BLaER1 (cell line): ENCODE measurements around the gene RBMS1.

Experiments
- H3K27ac ChIP-seq: shearing (Covaris generic); formaldehyde crosslinking; 2 replicates; pipeline ENCODE4 v1.8.1; 2022
- H3K27me3 ChIP-seq: shearing (Covaris generic); formaldehyde crosslinking; 2 replicates; pipeline ENCODE4 v1.8.1; 2022
- H3K36me3 ChIP-seq: shearing (Covaris generic); formaldehyde crosslinking; 2 replicates; pipeline ENCODE4 v1.8.1; 2022
- H3K4me1 ChIP-seq: shearing (Covaris generic); formaldehyde crosslinking; 2 replicates; pipeline ENCODE4 v1.8.1; 2022
- H3K4me2 ChIP-seq: shearing (Covaris generic); formaldehyde crosslinking; 2 replicates; pipeline ENCODE4 v1.8.1; 2022
- H3K4me3 ChIP-seq: shearing (Covaris generic); formaldehyde crosslinking; 2 replicates; pipeline ENCODE4 v1.8.1; 2022
- H3K9ac ChIP-seq: shearing (Covaris generic); formaldehyde crosslinking; 2 replicates; pipeline ENCODE4 v1.8.1; 2022
- H3K9me3 ChIP-seq: shearing (Covaris generic); formaldehyde crosslinking; 2 replicates; pipeline ENCODE4 v1.8.1; 2022
- H4K20me1 ChIP-seq: shearing (Covaris generic); formaldehyde crosslinking; 2 replicates; pipeline ENCODE4 v1.8.1; 2022
- Cebpa-rat ChIP-seq: shearing (Covaris generic); IDR thresholded peaks from 2 replicates; pipeline ENCODE4 v1.8.1; 2022

Gene RBMS1

DNA sequence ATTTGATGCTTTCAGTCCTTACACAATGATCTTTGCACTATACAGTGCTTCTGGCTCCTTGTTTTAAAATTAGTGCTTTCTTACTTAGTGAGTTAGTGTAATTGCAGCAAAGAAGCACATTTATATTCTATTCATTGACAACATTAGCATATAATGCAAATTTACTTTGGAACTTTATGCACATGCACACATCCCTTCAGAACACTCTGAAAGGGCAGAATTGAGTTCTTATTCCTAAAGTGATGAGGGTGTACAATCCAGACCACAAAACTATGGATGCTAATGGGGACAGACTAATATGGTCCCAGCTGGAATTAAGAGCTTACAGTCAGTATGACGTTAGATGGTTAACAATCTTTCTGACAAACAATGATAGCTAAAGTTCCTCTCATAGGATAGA, 127.1 kb downstream of the RBMS1 start:
- Histone ChIP-seq H3K4me3 (no peak overlapping the region), H4K20me1 (peaks cover 26% of the 10 kb centered on the region), H3K36me3 (peaks cover 29% of the 10 kb centered on the region), H3K27me3 (no peaks in the 10 kb centered on the region), H3K27ac (no peak overlapping the region), H3K9me3 (no peaks in the 10 kb centered on the region), H3K4me1 (peaks cover 24% of the 10 kb centered on the region), H3K9ac (no peak overlapping the region), H3K4me2 (no peak overlapping the region)
- no peak for TF ChIP-seq Cebpa-rat

DNA sequence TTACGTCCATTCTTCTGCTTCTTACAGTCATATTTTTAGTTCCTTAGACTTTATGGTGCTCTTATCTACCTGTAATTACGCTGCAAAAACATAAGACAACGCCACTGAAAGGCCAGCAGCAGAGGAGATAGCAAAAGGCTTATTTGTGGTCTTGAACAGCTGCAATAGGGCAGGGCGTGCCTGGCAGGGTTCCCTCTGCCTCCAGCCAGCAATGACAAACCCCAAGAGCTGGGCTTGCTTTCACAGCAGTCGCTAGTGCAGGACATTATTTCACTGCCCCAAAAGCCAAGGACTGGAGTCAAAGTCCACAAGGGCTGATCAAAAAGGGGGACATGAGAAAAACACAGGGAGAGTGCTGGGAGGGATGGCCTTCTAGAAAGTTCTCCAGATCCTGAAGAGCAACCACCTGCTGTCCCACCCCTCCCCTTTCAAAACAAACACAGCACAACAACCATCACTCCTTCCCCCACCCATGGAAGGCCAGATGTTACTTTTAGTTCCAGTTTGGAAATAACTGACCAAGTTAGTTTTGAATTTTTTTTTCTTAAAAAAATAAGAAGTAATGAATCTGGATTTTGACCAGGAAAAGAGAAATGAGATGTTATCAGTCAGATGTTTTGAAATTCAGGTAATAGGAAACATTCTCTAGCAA, 127.8 kb downstream of the RBMS1 start:
- no peak overlapping the region for H3K4me2 ChIP-seq
- H3K4me1 ChIP-seq = peaks cover 24% of the 10 kb centered on the region

GRCh38 chr2:160364364-160364763, 129.2 kb downstream of the RBMS1 start:
- peaks cover 19% of the 10 kb centered on the region for H3K4me1 ChIP-seq
- H3K9me3 ChIP-seq = no peaks in the 10 kb centered on the region
- H3K36me3 ChIP-seq = peaks cover 29% of the 10 kb centered on the region
- no peak overlapping the region for H3K4me3 ChIP-seq
- H4K20me1 ChIP-seq = peaks cover 15% of the 10 kb centered on the region
- no peak overlapping the region for H3K9ac ChIP-seq
- H3K4me2 ChIP-seq = no peak overlapping the region
- H3K27ac ChIP-seq = no peak overlapping the region
- H3K27me3 ChIP-seq = no peaks in the 10 kb centered on the region
- TF ChIP-seq Cebpa-rat = no peak

More for the DNA sequence above, 127.8 kb downstream of the RBMS1 start:
- TF ChIP-seq Cebpa-rat = no peak
- no peaks in the 10 kb centered on the region for H3K9me3 ChIP-seq
- no peaks in the 10 kb centered on the region for H3K27me3 ChIP-seq
- no peak overlapping the region for H3K4me3 ChIP-seq
- peaks cover 21% of the 10 kb centered on the region for H4K20me1 ChIP-seq
- H3K27ac ChIP-seq = no peak overlapping the region
- H3K36me3 ChIP-seq = peaks cover 29% of the 10 kb centered on the region
- no peak overlapping the region for H3K9ac ChIP-seq

DNA sequence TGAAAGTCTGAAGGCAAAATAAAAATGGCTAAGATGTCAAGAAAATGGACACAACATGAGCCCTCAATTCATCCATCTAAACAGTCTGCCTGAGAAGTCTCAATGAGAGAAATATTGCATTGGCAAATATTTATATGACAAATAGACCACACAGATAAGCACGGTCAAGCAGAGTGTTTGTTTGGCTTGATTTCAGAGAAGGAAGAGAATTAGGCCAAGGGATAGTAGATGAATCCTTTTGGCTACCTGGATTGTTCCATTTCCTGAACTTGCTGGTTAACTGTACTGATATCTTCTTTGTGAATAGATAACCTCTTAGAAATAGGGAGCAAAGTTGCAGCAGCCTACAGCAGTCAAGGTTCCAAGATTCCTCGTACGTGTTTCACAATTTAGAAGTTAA, 129.6 kb downstream of the RBMS1 start:
- TF ChIP-seq Cebpa-rat = no peak
- Histone ChIP-seq H4K20me1 (peaks cover 11% of the 10 kb centered on the region), H3K27me3 (no peaks in the 10 kb centered on the region), H3K9ac (no peak overlapping the region), H3K4me2 (no peak overlapping the region), H3K27ac (no peak overlapping the region), H3K4me1 (peaks cover 15% of the 10 kb centered on the region), H3K4me3 (no peak overlapping the region), H3K36me3 (peaks cover 29% of the 10 kb centered on the region), H3K9me3 (no peaks in the 10 kb centered on the region)

- no peak for TF ChIP-seq Cebpa-rat
- Histone ChIP-seq H3K36me3 (peaks cover 29% of the 10 kb centered on the region), H3K4me2 (no peak overlapping the region), H3K4me1 (peaks cover 6% of the 10 kb centered on the region), H3K9me3 (no peaks in the 10 kb centered on the region), H3K27ac (no peak overlapping the region), H3K4me3 (no peak overlapping the region), H4K20me1 (peaks cover 6% of the 10 kb centered on the region), H3K9ac (no peak overlapping the region), H3K27me3 (no peaks in the 10 kb centered on the region)
Observed at GRCh38 chr2:160363055-160363454, 130.6 kb downstream of the RBMS1 start.

DNA sequence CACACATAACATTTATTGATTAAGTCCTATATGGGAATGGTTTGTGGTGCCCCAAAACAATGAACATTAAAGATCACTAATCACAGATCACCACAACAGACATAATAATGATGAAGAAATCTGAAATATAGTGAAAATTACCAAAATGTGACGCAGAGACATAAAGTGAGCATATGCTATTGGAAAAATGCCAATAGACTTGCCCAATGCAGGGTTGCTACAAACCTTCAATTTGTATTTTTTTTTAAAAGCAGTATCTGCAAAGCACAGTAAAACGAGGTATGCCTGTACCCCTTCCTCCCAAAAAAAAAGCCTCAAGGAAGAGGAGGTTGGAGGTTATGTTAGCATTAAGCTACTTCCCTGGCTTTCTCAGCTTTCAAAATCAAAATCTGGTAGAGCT, 131.1 kb downstream of the RBMS1 start:
- no peak overlapping the region for H3K4me2 ChIP-seq
- peaks cover 6% of the 10 kb centered on the region for H4K20me1 ChIP-seq
- peaks cover 29% of the 10 kb centered on the region for H3K36me3 ChIP-seq
- H3K9ac ChIP-seq = no peak overlapping the region
- no peak for TF ChIP-seq Cebpa-rat
- no peaks in the 10 kb centered on the region for H3K9me3 ChIP-seq
- no peak overlapping the region for H3K27ac ChIP-seq
- no peak overlapping the region for H3K4me3 ChIP-seq
- H3K27me3 ChIP-seq = no peaks in the 10 kb centered on the region
- H3K4me1 ChIP-seq = peaks cover under 1% of the 10 kb centered on the region; the same call in 1 of the 2 replicates

- H4K20me1 ChIP-seq = peaks cover 6% of the 10 kb centered on the region
- no peak for TF ChIP-seq Cebpa-rat
- no peak overlapping the region for H3K4me2 ChIP-seq
- H3K36me3 ChIP-seq = peaks cover 29% of the 10 kb centered on the region
- H3K9me3 ChIP-seq = no peaks in the 10 kb centered on the region
- no peaks in the 10 kb centered on the region; the same call in 1 of the 2 replicates for H3K4me1 ChIP-seq
- H3K27ac ChIP-seq = no peak overlapping the region
- H3K4me3 ChIP-seq = no peak overlapping the region
- no peaks in the 10 kb centered on the region for H3K27me3 ChIP-seq
- no peak overlapping the region for H3K9ac ChIP-seq
Observed at GRCh38 chr2:160362018-160362417, 131.6 kb downstream of the RBMS1 start.

DNA sequence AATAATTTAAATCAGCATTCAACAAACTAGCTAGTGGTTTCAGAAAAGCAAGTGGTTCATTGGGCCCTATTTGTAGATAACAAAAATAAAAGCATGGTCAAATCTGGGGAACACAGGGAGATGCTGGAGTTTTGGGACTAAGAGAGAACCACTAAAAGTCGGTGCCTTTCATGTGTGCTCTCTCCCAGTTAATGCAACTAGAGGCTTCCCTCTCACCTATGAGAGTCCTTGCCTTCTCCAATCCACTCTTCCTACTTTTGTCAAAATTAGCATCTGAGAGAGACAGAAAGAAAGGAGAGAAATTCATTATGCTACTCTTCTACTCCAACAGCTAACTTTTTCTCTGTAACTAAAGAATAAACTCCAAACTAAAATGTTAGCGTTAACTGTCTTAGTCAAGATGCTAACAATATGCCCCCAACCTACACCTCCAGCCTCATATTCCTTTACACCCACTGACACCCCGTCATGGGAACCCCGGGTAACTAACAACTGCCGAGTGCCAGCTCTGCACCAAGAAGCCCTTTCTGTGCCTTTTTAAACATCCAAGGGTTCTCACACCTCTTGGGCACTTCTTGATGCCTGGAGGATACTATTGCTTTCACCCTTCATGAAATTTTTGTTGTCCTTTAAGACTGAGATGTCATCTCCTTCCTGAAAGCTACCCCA, 133.4 kb downstream of the RBMS1 start:
- Histone ChIP-seq H3K36me3 (peaks cover 17% of the 10 kb centered on the region; the same call in 1 of the 2 replicates), H3K4me3 (no peak overlapping the region), H3K4me2 (no peak overlapping the region), H3K9me3 (no peaks in the 10 kb centered on the region), H3K9ac (no peak overlapping the region), H3K4me1 (no peaks in the 10 kb centered on the region), H4K20me1 (peaks cover 6% of the 10 kb centered on the region), H3K27ac (no peak overlapping the region), H3K27me3 (no peaks in the 10 kb centered on the region)
- no peak for TF ChIP-seq Cebpa-rat

DNA sequence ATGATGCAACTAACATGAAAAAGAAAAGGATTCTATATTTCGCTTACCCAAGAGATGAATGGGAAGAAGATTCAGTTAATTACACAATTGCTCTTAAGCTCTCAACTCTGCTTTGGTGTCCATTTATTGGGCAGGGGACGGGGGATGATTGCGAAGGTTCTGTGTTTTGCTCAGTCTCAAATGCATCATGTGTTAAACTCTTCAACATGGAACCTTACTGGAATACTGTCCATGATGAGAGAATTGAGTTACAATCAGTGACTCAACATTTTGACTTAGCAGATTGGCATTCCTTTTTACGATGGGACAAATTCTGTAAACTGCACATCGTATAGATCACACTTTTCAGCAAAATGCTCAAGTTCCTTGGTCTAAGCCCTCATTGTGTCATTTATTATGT, 135.6 kb downstream of the RBMS1 start:
- no peaks in the 10 kb centered on the region for H3K9me3 ChIP-seq
- H4K20me1 ChIP-seq = peaks cover 23% of the 10 kb centered on the region
- no peak for TF ChIP-seq Cebpa-rat
- H3K4me2 ChIP-seq = no peak overlapping the region
- H3K27me3 ChIP-seq = no peaks in the 10 kb centered on the region
- no peak overlapping the region for H3K27ac ChIP-seq
- no peak overlapping the region for H3K4me3 ChIP-seq
- H3K4me1 ChIP-seq = no peaks in the 10 kb centered on the region
- H3K9ac ChIP-seq = no peak overlapping the region
- peaks cover 2% of the 10 kb centered on the region; the same call in 1 of the 2 replicates for H3K36me3 ChIP-seq

DNA sequence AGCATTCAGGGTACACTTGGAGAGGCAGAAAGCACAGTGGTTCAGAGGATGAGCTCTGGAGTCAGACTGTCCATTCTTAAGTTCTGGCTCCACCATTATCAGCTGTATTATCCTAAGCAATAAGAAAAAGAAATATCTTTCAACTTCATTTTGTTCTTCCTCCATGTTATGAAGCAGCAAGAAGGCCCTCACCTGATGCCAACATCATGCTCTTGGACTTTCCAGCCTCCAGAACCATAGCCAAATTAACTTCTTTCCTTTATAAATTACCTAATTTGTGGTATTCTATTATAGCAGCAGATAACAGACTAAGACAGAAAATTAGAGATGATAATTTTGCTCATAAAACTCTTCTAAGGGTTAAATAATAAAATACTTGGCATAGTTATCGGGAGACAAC, 137.1 kb downstream of the RBMS1 start:
- Histone ChIP-seq H3K9ac (no peak overlapping the region), H3K27me3 (no peaks in the 10 kb centered on the region), H3K27ac (no peak overlapping the region), H3K4me2 (no peak overlapping the region), H3K4me1 (no peaks in the 10 kb centered on the region), H4K20me1 (peaks cover 33% of the 10 kb centered on the region), H3K4me3 (no peak overlapping the region), H3K9me3 (no peaks in the 10 kb centered on the region), H3K36me3 (no peaks in the 10 kb centered on the region; the same call in 1 of the 2 replicates)
- no peak for TF ChIP-seq Cebpa-rat
